Subcutaneous adipose tissue (tissue), 4 donors: ENCODE measurements around the gene PFN3. TPM values are rescaled to one million over a fixed set of nuclear protein-coding genes. Genes with fewer than 3 reads are reported as not detected.

ENCODE experiments used
- total RNA-seq, 4 donors: library from RNA; depleted of rRNA; stranded (reverse); fragments of >200 nt; gene quantifications; one replicate each; pipeline ENCODE4 v1.1.0, GENCODE V29; 2016
- TF ChIP-seq, protein P1 (sequence below): fragments of 450-650 bp; IDR thresholded peaks from one replicate; pipeline ENCODE4 v1.5.1; 2016; ENCODE audit warnings: low read depth, mild to moderate bottlenecking, control low read depth, antibody characterized with exemption, moderate library complexity

PFN3 gene
- total RNA-seq, 4 donors from 2014 or later, result not detected

DNA sequence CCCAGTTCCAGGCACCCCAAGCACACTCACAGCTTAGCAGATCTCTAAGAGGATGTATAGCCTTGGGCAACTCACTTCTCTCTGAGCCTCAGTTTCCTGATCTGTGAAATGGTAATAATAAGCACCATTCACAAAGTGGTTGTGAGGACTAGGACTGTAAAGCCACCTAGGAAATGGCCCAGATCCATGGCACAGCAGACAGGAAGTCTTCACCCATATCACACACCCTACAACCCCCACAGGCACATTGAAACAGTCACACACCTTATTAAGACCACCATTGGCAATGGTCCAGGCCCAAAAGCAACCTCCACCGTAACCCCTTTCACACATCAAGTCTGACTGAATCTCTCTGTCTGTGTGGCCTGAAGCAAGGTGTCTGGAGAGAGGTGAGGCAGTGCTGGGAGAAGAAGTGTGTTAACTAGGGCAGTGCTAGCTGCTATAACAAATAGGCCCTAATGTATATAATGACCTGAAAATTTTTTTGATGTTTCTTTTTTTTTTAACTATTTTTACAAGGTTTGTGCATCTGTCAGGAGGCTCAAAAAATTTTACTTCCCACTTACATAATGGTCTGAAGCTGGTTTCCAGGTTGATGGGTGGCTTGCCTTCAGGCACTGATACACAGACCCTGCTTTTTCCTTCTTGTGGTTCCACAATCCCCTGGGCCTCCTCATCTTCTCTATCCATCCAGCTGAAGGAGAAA lies 45.1 kb downstream of the PFN3 start:
- TF ChIP-seq, protein P1, sequence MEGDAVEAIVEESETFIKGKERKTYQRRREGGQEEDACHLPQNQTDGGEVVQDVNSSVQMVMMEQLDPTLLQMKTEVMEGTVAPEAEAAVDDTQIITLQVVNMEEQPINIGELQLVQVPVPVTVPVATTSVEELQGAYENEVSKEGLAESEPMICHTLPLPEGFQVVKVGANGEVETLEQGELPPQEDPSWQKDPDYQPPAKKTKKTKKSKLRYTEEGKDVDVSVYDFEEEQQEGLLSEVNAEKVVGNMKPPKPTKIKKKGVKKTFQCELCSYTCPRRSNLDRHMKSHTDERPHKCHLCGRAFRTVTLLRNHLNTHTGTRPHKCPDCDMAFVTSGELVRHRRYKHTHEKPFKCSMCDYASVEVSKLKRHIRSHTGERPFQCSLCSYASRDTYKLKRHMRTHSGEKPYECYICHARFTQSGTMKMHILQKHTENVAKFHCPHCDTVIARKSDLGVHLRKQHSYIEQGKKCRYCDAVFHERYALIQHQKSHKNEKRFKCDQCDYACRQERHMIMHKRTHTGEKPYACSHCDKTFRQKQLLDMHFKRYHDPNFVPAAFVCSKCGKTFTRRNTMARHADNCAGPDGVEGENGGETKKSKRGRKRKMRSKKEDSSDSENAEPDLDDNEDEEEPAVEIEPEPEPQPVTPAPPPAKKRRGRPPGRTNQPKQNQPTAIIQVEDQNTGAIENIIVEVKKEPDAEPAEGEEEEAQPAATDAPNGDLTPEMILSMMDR, result no peak

DNA sequence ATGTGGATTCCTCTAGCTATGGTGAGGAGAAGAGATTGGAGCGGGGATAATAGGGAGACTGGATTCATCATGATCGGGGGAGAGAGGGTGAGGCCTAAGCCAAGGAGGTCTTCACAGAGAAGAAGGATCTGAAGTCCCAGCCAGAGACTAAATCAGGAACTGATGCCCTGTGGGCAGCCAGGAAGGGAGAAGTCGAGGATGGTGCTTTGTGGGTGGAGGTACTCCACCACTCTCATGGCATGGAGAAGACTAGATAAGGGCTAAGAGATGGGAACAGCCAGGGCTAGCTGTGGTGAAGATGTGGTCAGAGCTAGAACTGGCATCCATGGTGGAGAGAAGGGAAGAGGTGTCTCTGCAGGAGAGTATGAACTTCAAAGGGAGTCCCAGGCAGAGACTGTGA lies 45.8 kb downstream of the PFN3 start:
- TF ChIP-seq, protein P1, result no peak

DNA sequence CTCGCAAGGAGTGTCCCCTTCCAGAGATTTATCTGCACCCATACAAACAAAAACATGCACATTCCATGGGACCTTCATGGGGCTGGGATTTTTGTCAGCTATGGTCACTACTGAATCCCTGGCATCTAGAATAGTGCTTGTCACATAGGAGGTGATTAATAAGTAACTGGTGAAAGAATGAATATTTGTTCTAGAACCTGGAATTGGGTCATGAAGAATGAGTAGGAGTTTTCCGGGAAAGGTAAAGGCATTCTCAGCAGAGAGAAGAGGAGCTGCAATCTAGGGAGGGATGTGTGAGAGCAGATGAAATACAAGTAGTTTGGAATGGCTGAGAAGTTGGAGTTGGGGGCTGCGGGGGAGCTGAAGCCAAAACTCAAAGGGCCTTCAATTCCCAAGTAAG lies 46.2 kb downstream of the PFN3 start:
- TF ChIP-seq, protein P1, result no peak

DNA sequence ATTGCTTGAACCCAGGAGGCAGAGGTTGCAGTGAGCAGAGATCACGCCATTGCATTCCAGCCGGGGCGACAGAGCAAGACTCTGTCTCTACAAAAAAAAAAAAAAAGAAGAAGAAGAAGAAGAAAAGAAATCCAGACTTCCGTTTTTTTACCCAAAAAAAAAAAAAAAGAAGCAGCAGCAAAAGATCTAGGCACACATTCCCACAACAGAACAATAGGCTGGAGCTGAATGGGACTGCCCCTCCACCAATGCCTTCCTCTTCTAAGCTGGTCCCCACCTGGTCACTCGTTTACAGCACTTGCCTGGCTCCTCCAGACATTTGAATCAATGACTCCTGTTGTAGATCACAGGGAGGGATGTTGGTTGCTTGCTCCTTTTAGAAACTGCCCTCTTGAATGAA lies 47.4 kb downstream of the PFN3 start:
- TF ChIP-seq, protein P1, result no peak

DNA sequence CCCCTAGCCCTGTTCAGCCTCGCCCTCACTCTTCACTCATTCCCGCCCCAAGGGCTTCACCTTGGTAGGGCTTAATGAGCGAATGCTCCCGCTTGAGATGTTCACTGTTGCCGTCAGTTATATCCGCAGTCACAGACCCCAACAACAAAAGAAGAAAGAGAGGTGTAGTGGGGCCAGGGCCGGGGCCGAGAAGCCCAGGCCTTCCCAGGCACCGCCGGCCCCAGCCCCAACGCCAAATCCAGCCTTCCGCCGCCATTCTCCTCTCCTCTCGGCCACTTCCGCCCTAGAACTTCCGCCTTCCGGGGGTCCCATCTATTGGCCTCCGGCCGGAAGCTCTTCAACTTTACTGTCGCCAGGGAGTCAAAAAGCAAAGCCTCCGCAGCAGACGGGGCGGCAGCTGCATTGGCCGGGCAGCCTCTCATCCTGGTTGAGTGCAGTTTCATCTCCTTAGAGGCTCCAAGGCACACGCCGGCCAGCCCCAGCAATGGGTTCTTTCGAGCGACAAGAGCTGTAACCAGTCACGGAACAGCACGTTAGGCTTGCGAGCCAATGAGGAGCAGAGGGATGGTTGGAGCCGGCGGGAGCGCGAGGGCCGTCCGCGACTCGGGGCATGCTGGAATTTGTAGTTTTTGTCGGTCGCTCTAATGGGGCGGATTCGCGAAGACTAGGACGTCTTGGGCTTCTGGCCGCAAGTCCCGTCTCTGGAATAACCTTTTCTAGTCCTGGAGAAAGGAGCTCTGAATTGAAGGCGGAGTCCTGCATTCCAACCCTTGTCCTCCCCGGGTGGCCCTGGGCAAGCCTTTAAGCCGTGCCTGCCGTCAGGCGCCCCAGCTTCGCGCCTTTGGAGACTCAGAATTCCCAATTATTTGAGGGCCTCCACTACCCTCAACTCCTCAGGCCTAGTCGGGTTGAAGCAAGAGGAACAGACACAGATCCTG lies 48.8 kb downstream of the PFN3 start, which contains the start of gene LMAN2:
TSS of gene LMAN2 (minus strand) at position 277 of the 938 bp plus-strand sequence. CDS start at position 256, 21 bp downstream.
- TF ChIP-seq, protein P1, result no peak

DNA sequence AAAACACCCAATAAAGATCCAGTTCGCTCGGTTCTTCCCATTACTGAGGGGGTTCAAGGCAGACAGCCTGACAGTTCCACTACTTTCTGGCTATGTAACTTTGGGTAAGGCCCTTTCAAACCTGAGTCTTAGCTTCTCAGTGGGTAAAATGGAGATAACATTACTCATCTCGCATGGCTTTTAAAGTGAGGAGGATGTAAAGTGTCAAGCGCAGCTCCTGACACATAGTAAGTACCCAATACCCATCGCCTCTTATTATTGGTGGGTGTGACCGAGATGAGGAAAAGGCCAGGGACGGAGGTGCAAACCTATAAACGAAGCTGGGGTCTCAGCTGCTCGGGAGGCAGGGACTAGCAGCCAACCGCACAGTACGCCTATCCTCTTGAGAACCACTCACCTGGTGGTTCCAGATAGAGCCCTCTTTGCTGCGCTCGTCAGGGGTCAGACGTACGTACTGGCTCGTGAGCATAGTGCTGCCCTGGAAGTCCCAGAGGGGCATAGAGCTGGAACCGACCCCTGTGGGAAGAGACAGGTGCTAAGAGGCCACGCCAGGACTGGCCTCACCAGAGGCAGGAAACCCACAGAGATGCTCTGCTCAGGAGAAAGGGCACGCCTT lies 49.6 kb downstream of the PFN3 start:
- TF ChIP-seq, protein P1, result no peak

Other genes with a start within 250 kb of the PFN3 start
- gene RAB24, start 96.9 kb downstream of the PFN3 start, total RNA-seq, result 10 to 100 TPM; 19.4 to 35.6 (median 26.3) TPM
- 10 to 100 TPM; 55.1 to 58.6 (median 56.7) TPM for gene PRELID1, start 96.9 kb downstream of the PFN3 start, total RNA-seq
- 10 to 100 TPM in 1 of 4 donors, 1 to 10 TPM in 2, under 1 TPM in 1; 0.82 to 13.0 (median 6.7) TPM for gene MXD3, start 88.8 kb downstream of the PFN3 start, total RNA-seq
- gene LMAN2, start 49.0 kb downstream of the PFN3 start, total RNA-seq, result 100 to 1,000 TPM in 3 of 4 donors, 10 to 100 TPM in 1; 93.6 to 158 (median 129) TPM
- gene RGS14, start 42.7 kb downstream of the PFN3 start, total RNA-seq, result 10 to 100 TPM in 1 of 4 donors, 1 to 10 TPM in 3; 7.0 to 16.4 (median 7.5) TPM
- not detected for gene SLC34A1, start 16.2 kb downstream of the PFN3 start, total RNA-seq
- 1 to 10 TPM in 1 of 4 donors, under 1 TPM in 2, not detected in 1; 0.51 to 2.0 (median 0.98) TPM for gene F12, start 8.9 kb upstream of the PFN3 start, total RNA-seq
- 10 to 100 TPM in 3 of 4 donors, 1 to 10 TPM in 1; 9.3 to 22.6 (median 19.7) TPM for gene GRK6, start 26.0 kb upstream of the PFN3 start, total RNA-seq
- gene PRR7, start 46.2 kb upstream of the PFN3 start, total RNA-seq, result 1 to 10 TPM in 2 of 4 donors, under 1 TPM in 2; 0.44 to 1.4 (median 0.90) TPM
- 10 to 100 TPM; 25.2 to 50.9 (median 37.6) TPM for gene DBN1, start 73.0 kb upstream of the PFN3 start, total RNA-seq
- gene PDLIM7, start 96.9 kb upstream of the PFN3 start, total RNA-seq, result 10 to 100 TPM; 11.2 to 43.1 (median 16.6) TPM
- 10 to 100 TPM in 3 of 4 donors, 1 to 10 TPM in 1; 8.5 to 20.6 (median 11.0) TPM for gene DOK3, start 109.2 kb upstream of the PFN3 start, total RNA-seq
- 10 to 100 TPM; 63.0 to 70.4 (median 64.8) TPM for gene DDX41, start 116.3 kb upstream of the PFN3 start, total RNA-seq
- 10 to 100 TPM; 25.8 to 95.5 (median 35.5) TPM for gene FAM193B, start 153.9 kb upstream of the PFN3 start, total RNA-seq
- 100 to 1,000 TPM in 1 of 4 donors, 10 to 100 TPM in 3; 51.1 to 102 (median 73.6) TPM for gene TMED9, start 191.5 kb upstream of the PFN3 start, total RNA-seq
- 10 to 100 TPM; 16.1 to 35.2 (median 20.8) TPM for gene B4GALT7, start 199.5 kb upstream of the PFN3 start, total RNA-seq